Measurements from ENCODE around the gene HPSE2.

Gene HPSE2

DNA sequence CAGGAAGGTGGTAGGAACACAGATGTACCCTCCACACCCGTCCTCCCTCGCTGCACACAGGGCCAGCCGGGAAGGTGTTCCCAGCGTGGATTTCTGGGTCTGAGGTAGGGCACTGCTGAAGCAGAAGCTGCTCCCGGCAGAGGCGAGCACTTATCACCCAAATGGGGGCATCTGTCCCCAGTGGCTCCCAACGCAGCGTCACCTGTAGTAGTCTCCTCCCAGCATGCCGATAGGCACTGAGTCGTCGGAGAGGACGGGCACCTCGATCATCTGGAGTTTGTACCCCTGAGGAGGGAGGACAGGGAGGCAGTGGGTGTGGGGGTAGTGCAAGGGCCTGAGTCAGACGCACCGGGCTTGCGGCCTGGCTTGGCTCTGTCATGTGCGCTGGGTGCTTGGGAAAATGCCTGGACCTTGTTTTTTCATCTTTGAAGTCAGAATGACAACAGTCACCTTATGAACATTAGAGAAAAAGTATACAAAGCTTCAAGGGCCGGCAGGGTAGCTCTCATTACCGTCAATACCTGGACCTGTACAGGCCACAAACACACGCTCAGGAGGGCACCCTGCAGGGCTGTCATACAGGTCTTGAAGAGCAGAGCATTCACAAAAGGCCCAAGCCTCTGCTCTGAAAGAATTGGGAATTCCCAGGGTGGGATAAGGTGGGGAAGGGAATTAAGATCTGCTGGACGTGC, 817.5 kb downstream of the HPSE2 start:
- DNase-seq (ENCODE audit: low read depth in 1 of 2, low spot score in 1 of 2) = no peak

DNA sequence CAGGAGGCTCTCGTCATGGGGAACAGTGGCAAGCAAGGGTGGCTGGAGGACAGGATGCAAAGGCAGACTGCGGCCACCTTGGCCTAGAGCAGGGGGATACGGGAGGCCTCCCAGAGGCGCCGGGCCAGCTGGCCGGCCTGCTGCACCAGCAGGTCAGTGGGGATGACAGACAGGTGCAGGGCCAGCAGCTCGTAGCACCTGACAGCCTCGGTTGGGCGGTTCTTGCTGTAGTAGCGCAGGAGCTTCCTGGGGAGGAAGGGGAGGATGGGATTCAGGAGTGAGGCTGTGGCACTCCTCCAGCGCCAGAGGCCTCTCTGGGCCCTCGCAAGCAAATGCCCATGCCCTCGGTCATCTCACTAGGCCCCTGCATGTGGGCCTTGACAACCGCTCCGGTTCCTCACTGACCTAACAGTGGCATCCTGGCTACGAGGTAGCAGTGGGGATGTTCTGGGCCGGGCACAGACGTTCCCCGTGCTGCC, 818.1 kb downstream of the HPSE2 start:
- DNase-seq (ENCODE audit: low read depth in 1 of 2, low spot score in 1 of 2) = no peak

DNA sequence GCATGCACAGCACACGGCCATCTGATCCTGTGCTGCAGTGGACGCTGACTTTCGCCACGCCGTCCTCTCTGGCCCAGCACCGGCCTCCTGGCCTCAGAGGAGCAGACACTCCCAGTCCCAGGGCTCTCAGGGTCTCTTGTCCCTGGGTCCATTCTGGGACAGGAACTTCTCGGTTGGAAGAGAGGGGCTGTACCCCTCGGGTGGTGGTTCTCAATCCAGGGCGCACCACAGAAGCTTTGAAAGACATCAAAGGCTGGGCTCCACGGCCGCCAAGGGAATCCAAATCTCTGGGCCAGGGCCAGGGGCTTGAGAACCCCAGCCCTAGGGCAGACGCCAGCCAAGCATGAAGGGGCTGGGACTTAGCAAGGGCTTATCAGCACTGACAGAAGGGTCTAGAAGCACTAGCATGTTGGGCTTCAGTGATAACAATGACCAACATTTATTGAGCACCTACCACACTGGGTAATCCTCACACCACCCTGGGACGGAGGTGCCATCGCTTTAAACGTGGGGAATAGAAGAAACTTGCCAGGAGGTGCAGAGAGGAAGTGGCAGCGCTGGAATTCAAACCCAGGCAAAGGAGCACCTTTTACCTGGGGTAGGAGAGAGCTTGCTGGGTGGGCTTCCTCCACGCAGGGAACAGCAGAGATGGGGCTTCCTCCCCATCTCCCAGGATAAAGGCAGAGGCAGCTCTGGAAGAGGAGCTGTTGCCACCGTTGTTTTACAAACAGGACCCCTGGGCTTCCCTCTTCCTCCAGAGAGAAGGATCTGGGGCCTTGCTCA, 818.9 kb downstream of the HPSE2 start:
- DNase-seq (ENCODE audit: low read depth in 1 of 2, low spot score in 1 of 2) = no peak

DNA sequence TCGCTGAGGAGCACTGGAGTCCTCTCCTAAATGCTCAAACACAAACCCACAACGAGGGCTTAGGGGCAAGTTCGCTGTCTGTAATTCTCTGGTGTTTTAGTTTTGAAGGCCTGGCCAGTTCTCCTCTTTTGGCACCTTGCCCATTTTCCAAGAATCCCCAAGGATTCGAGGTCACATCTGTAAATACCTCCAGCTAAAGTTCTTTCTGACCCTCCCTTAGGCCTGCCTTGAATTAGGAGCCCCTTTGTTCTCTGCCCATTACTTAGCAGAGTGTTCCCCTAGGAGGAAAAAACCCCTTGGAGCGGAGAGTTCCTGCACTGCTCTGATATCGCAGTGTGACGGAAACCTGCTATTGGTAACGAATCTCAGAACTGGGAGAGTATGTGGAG, 819.9 kb downstream of the HPSE2 start:
- no peak for DNase-seq (ENCODE audit: low read depth in 1 of 2, low spot score in 1 of 2)

DNA sequence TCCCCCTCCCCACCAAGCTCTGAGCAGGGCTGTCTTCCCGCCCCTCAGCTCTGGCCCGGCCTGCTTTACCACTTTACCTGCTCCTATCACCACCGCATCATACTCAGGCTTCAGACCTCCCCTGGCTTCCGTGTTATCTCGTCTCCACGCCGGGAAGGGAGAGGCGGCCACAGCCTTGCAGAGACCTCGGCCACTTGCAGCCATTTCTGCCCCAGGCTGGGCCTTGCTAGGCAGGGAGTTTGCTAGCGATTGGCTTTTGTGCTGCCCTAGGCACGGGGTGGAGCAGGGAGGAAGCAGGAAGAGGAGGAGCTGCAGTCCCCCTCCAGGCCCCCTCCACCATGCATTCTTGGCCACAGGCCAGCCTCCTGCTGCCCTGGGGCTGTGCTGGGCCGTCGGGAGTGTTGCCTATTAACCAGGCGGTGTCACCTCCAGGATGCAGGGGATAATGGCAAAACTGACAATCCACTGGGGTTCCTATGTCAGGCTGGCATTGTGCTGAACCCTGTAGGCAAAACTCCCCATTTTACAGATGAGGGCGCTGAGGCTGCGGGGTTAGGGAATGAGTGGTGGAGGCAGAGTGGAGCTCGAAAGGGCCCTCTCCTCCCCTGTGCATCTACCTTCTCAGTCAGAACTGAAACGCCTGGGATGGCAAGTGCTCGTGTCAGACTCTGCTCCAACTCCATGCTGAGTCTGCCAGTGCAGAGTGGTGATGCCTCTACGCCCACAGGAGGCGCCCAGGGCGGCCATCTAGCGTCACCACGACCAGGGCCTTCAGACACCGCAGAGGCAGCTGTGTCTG, 820.5 kb downstream of the HPSE2 start, which contains the start of gene PYROXD2:
Gene PYROXD2 (minus strand): TSS at position 251 of the 799 bp plus-strand sequence. CDS start 47 bp downstream, at position 204.
- peak in 1 of 2 donors; percentile 27 for DNase-seq (ENCODE audit: low read depth in 1 of 2, low spot score in 1 of 2)

DNA sequence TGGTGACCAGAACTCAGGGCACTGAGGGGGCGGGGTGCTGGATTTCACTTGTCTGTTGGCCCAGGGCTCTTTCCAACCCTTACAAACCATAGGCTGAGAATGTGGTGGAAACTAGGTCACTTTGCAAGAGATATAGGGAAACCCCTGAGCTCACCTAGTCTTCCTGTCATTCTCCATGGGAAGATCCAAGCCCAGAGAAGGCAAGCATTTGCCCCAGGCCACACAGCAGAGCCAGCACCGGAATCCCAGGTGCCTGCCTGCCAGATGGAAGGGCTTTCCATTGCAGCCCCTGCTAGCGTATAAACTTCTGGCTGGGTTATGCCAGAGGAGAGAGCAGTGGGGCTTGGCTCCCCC, 821.1 kb downstream of the HPSE2 start:
- no peak for DNase-seq (ENCODE audit: low read depth in 1 of 2, low spot score in 1 of 2)

DNA sequence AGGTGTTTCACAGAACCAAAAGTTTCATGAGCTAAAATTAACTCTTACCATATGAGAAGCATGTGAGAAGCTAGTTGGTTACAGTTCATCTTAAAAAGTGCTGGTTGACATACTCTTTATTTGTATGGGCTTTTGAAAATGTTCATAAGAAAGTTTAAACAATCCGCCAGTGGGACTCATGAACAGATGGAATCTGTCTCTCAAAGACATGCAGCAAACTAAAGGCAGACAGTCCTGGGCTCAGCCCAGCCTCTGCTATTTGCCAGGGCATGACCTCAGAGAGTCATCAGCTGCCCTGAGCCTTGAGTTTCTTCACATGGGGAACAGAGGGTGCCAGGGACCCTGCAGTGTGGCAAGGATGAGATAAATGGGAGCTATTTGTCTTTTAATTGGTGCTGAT, 823.9 kb downstream of the HPSE2 start:
- no peak for DNase-seq (ENCODE audit: low read depth in 1 of 2, low spot score in 1 of 2)

DNA sequence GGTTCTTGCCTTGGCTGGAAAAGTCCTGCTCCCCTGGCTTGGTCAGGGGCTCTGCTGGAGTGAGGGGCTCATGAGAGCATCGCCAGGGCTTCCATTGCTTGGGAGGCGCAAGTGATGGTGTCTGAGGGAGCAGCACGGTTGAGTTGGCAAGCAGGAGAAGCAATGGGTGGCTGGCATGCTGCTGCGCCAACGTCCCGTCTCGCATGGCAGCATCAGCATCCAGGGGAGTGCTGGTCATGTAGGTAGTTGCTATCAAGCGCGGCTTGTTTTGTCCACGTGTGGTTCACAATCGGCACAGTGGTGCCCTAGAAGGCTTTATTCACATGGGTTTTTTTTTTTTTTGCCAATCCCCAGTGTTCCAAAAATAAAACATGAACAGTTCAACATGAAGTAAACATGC, 824.5 kb downstream of the HPSE2 start:
- no peak for DNase-seq (ENCODE audit: low read depth in 1 of 2, low spot score in 1 of 2)

DNA sequence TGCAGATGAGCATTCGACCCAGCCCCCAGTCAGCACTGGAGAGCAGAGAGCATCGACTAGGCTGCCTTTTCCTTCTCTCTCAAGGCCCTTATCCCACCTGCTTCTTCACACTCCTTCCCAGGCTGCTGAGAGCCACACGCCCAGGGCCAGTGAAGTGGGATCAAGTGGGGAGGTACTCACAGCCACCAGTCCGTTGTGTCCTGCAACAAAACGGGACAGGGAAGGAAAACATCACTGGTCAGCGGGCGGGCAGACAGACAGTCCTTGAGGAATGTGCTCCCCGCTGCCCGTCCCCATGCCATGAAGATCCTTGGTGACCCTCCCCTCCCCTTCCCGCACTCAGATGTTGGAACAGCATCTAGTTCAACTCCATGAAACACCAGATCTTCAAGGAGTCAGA, 824.9 kb downstream of the HPSE2 start:
- no peak for DNase-seq (ENCODE audit: low read depth in 1 of 2, low spot score in 1 of 2)

DNA sequence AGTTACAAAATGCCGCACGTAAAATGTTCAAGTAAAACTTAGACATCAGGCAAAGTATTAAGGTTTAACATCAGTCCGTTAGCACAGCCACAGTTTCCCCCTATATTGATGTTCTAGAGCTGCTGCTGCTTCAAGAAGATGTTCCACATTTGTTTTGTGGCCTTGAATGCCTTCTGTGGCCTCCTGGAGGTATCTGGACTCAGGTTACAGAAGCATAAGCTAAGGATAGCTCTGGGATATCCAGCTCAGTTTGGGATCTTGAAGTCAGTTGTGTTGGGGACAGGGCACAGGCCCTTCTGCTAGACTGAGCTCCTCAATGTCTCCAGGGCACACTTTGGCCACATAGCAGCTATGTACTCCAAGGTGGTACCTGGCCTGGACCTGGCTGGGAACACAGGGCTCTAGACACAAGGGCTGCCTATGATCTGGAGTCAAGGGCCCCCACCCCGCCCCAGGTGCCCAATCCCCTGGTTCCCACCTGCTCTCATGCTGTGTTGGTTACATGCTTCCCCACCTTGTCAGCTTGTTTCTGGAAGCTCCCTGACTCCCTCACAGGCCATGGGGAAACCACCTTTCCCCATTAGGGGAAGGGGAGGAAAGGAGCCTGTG, 825.4 kb downstream of the HPSE2 start:
- no peak for DNase-seq (ENCODE audit: low read depth in 1 of 2, low spot score in 1 of 2)

DNA sequence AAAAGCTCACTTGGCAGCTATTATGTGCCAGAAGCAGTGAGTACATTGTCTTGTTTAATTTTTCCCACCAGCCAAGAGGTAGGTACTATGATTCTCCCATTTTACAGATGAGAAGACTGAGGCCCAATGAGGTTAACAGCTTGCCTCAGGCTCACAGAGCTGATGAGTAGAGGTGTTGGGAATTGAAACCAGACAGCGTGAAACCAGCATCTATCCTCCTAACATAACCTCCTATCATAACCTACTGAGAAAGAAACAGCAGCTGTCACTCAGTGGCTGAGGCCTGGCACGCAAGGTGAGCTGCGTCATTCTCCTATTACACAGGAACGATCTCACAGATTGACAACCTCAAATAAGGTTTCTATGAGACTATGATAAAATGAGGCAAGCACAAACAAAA, 826.9 kb downstream of the HPSE2 start:
- no peak for DNase-seq (ENCODE audit: low read depth in 1 of 2, low spot score in 1 of 2)

DNA sequence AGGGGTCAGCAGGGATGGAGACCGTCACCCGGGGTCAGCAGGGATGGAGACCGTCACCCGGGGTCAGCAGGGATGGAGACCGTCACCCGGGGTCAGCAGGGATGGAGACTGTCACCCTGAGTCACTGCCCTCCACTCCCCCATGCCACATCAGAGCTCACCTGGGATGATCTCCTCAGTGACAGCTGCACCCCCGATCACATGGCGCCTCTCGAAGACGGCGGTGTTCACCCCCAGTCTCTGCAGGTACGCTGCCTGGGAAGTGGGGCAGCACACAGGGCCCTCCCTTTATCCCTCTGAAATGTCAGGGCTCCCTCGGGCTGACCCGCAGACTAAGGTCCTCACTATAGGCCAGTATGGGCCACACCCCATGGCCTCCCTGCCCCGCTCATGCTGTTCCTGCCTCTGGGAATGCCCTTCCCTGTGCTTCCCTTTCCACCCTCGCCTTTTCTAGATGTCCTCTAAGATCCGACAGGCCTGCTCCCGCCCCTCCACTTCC, 827.9 kb downstream of the HPSE2 start:
- no peak for DNase-seq (ENCODE audit: low read depth in 1 of 2, low spot score in 1 of 2)

All from activated CD4-positive, alpha-beta T cell treated with anti-CD3 and anti-CD28 coated beads, Interleukin-2, amount 50 U/mL, for 24 hours (primary cell).